IPS-18a (cell line): Measurements from ENCODE around the gene A4GALT.
"Not testable (repeated sequence)": the region's sequence is repeated elsewhere in the genome, so short reads cannot be mapped to it uniquely, and the experiment has no call there.

Source experiments
- H3K27ac ChIP-seq: one replicate; pipeline ENCODE4 v1.5.1; 2013; ENCODE audit warnings: low read length
- H3K27me3 ChIP-seq: one replicate; pipeline ENCODE4 v1.6.1; 2013; ENCODE audit warnings: mild to moderate bottlenecking, low read length; ENCODE audit not compliant: control insufficient read depth, insufficient read depth
- H3K36me3 ChIP-seq: one replicate; pipeline ENCODE4 v1.6.1; 2013; ENCODE audit warnings: low read depth, low read length; ENCODE audit not compliant: control insufficient read depth
- H3K4me1 ChIP-seq: one replicate; pipeline ENCODE4 v1.6.1; 2013; ENCODE audit warnings: low read depth, low read length; ENCODE audit not compliant: control insufficient read depth
- H3K4me3 ChIP-seq: one replicate; pipeline ENCODE4 v1.5.1; 2013; ENCODE audit warnings: low read length
- H3K9ac ChIP-seq: one replicate; pipeline ENCODE4 v1.6.1; 2013; ENCODE audit warnings: mild to moderate bottlenecking, low read length, moderate library complexity
- H3K9me3 ChIP-seq: one replicate; pipeline ENCODE4 v1.6.1; 2013; ENCODE audit warnings: low read depth, low read length; ENCODE audit not compliant: control insufficient read depth

A4GALT gene

DNA sequence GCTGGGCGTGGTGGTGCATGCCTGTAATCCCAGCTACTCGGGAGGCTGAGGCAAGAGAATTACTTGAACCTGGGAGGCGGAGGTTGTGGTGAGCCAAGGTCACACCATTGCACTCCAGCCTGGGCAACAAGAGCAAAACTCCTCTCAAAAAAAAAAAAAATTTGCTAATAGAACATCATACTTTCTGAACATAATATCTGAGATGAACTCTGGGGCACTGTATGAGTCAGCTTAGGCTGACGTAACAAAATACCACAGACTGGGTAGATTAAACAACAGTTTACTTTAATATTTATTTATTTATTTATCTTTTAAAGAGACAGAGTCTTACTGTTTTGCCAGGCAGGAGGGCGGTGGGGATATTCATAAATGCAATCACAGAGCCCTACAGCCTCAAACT, 34.9 kb upstream of the A4GALT start:
- not testable (repeated sequence) for H3K36me3 ChIP-seq, H3K4me1 ChIP-seq, H3K9ac ChIP-seq, H3K9me3 ChIP-seq, H3K4me3 ChIP-seq, H3K27ac ChIP-seq, H3K27me3 ChIP-seq

DNA sequence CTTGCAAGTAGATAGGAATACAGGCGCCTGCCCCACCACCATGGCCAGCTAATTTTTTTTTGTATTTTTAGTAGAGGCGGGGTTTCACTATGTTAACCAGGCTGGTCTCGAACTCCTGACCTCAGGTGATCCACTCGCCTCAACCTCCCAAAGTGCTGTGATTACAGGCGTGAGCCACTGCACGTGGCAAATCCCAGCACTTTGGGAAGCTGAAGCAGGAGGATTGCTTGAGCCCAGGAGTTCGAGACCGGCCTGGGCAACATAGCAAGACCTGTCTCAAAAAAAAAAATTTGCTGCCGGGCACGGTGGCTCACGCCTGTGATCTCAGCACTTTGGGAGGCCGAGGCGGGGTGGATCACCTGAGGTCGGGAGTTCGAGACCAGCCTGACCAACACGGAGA, 34.5 kb upstream of the A4GALT start:
- H3K9ac ChIP-seq, H3K9me3 ChIP-seq, H3K4me3 ChIP-seq, H3K27me3 ChIP-seq, H3K4me1 ChIP-seq, H3K27ac ChIP-seq, H3K36me3 ChIP-seq: not testable (repeated sequence)

DNA sequence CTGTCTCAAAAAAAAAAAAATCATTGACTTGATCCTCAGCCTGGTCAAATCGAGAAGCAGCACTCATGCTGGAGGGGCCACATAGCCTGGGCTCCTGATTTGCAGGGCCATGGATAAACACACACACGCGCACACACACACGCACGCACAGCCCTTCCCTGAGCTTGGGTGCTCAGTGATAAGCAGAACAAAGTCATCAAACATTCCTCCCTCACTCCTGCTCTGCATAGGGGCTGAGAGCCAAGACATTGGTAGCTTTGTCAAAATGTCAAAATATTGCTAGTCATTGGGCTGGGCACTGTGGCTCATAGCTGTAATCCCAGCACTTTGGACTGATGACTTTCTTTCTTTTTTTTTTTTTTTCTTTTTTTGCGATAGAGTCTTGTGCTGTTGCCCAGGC, 34.0 kb upstream of the A4GALT start:
- no peak overlapping the region for H3K27ac ChIP-seq
- no peaks in the 10 kb centered on the region for H3K27me3 ChIP-seq
- H3K4me1 ChIP-seq = peaks cover 6% of the 10 kb centered on the region
- no peaks in the 10 kb centered on the region for H3K36me3 ChIP-seq
- no peak overlapping the region for H3K4me3 ChIP-seq
- no peak overlapping the region for H3K9ac ChIP-seq
- no peaks in the 10 kb centered on the region for H3K9me3 ChIP-seq

DNA sequence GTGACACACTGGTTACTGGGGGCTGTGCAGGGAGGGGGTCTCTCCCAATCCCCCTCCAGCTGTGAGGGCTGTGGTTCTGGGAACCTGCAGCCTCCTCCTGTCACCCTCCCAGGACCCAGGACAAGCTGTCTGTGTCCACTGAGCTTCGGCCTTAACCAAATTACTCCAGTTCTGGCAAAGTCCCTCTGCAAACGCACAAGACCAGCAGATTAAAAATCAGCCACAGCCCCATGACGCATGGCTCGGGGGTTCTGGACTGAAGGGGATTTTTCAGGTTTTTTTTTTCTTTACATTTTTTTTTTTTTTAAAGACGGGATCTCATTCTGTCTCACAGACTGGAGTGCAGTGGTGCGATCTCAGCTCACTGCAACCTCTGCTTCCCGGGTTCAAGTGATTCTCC, 32.2 kb upstream of the A4GALT start:
- Histone ChIP-seq H3K4me1 (peaks cover 5% of the 10 kb centered on the region), H3K4me3 (no peak overlapping the region), H3K9me3 (no peaks in the 10 kb centered on the region), H3K9ac (no peak overlapping the region), H3K27ac (no peak overlapping the region), H3K36me3 (no peaks in the 10 kb centered on the region), H3K27me3 (no peaks in the 10 kb centered on the region)

DNA sequence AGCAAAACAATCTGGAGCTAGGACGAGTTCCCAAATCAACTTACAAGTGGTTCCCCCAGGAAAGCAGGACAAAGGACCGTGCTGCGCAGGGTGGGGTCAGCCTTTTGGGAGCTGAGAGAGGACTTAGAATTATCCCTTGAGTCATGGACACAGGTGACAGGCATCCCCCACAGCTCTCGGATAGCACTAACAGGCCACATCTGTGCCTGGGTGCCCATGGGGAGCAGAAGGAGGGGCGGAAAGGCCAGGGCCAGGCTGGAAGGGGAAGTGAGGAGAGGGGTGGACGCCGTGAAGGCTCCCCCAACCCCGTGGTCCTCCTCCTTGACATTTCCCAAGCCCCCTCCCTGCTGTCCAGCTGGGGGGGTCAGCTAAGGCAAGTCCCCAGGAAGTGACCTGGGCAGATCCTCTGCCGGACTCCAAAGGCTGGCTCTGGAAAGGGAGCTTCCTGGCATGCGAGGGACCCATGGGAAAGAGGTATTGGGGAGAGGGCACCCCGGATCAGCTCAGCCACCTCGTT, 31.6 kb upstream of the A4GALT start:
- Histone ChIP-seq H3K4me3 (no peak overlapping the region), H3K9ac (no peak overlapping the region), H3K36me3 (no peaks in the 10 kb centered on the region), H3K27me3 (no peaks in the 10 kb centered on the region), H3K27ac (no peak overlapping the region), H3K9me3 (no peaks in the 10 kb centered on the region), H3K4me1 (peaks cover 5% of the 10 kb centered on the region)

DNA sequence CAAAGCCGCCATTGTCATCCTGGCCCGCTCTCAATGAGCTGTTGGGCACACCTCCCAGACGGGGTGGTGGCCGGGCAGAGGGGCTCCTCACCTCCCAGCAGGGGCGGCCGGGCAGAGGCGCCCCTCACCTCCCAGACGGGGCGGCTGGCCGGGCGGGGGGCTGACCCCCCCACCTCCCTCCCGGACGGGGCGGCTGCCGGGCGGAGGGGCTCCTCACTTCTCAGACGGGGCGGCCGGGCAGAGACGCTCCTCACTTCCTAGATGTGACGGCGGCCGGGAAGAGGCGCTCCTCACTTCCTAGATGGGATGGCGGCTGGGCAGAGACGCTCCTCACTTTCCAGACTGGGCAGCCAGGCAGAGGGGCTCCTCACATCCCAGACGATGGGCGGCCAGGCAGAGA, 29.8 kb upstream of the A4GALT start:
- not testable (repeated sequence) for H3K36me3 ChIP-seq, H3K9me3 ChIP-seq, H3K27ac ChIP-seq, H3K4me3 ChIP-seq, H3K27me3 ChIP-seq, H3K9ac ChIP-seq, H3K4me1 ChIP-seq

DNA sequence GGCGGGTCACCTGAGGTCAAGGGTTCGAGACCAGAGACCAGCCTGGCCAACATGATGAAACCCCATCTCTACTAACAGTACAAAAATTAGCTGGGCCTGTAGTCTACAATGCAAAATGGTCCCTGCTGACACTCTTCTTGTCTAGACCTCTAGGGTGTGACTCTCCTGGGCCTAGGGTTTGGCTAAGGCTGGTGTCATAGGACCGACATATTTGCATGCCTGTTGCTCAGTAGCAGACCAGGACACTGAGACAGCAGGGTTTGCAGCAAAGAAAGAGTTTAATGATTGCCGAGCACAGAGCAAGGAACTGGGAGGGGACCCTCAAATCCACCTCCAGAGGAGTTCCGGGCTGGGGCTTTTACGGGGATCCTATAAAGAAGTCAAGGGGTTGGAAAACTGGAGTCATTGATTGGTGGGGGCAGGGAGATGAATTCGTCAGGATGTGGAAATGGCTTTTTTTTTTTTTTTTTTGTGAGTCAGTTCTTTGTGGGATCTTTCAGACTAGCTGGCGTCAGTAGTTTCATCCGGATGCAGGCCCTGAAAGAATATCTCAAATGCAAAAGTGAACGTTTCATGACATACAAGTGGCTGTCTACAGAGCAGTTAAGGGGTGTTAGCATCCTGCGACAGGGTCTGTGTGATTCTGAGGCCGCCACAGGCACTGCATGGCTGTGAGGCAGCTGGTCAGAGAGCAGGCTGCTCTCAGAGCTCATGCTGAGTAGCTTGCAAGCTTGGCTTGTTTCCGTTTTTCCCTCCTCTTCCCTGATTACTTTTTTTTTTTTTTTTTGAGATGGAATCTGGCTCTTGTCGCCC, 27.2 kb upstream of the A4GALT start:
- Histone ChIP-seq H3K27ac (no peak overlapping the region), H3K9ac (no peak overlapping the region), H3K36me3 (no peaks in the 10 kb centered on the region), H3K27me3 (no peaks in the 10 kb centered on the region), H3K4me1 (peaks cover 9% of the 10 kb centered on the region), H3K4me3 (no peak overlapping the region), H3K9me3 (no peaks in the 10 kb centered on the region)

DNA sequence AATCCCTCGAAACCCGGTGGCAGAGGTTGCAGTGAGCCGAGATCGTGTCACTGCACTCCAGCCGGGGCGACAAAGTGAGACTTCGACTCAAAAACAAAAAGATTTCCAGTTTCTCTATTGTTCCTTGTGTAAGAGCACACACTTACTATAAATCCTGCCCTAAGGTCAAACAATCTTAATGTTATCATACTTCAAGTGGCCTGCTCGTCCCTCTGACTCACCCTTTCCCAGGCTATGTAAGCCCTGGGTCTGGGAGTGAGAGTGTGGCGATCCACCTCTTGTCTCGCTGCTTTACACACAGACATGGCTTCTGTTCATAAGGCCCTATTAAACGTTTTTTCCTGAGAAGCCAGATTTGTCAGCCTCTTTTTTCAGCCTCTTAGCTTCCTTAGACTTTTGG, 24.4 kb upstream of the A4GALT start:
- Histone ChIP-seq H3K27ac (no peak overlapping the region), H3K36me3 (no peaks in the 10 kb centered on the region), H3K4me3 (no peak overlapping the region), H3K4me1 (peaks cover 13% of the 10 kb centered on the region), H3K9ac (no peak overlapping the region), H3K27me3 (no peaks in the 10 kb centered on the region), H3K9me3 (no peaks in the 10 kb centered on the region)

DNA sequence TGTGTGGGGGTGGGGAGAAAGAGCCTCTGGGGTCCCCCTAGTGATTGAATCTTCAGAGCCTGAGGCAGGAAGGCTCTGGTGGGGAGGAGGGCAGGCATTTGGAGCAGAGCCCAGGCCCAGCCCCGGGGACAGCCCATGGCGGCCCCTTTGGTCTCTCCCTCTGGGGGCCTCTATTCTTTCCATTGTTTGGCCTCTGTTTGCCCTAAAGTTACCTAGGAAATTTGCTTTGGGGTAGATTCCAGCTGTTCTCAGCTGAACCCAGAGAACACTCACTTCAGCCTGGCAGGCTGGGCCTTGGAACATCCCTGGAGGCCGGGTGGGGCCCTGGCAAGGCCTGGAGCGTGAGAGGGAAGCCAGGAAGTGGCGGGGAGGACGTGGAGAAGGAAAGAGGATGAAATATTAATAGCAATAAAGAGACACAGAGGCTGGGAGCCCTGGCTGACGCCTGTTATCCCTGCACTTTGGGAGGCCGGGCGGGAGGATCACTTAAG, 22.9 kb upstream of the A4GALT start:
- Histone ChIP-seq H3K4me1 (peaks cover 13% of the 10 kb centered on the region), H3K27me3 (no peaks in the 10 kb centered on the region), H3K27ac (no peak overlapping the region), H3K9ac (no peak overlapping the region), H3K4me3 (no peak overlapping the region), H3K36me3 (no peaks in the 10 kb centered on the region), H3K9me3 (no peaks in the 10 kb centered on the region)

DNA sequence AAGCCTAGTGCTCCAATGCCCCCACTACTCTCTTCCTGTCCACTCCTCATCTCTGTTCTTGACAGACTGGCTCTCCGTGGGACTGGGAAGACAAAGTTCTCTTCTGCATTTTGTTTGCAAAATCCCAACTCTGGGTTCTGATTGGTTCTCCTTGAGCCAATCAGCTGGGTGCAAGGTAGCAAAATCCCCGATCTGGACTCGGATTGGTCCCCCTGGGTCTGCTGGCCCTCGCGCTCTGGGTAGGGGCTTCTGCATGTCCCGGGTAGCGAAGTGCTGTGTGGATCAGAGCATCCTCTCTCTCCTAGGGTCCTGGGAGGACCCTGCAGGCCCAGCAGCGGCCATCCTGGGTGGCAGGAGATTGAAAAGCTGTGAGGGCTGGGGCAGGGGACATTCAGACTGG, 22.3 kb upstream of the A4GALT start:
- H3K9me3 ChIP-seq = no peaks in the 10 kb centered on the region
- no peak overlapping the region for H3K4me3 ChIP-seq
- no peaks in the 10 kb centered on the region for H3K36me3 ChIP-seq
- no peak overlapping the region for H3K9ac ChIP-seq
- H3K27ac ChIP-seq = no peak overlapping the region
- H3K27me3 ChIP-seq = no peaks in the 10 kb centered on the region
- H3K4me1 ChIP-seq = peaks cover 11% of the 10 kb centered on the region

DNA sequence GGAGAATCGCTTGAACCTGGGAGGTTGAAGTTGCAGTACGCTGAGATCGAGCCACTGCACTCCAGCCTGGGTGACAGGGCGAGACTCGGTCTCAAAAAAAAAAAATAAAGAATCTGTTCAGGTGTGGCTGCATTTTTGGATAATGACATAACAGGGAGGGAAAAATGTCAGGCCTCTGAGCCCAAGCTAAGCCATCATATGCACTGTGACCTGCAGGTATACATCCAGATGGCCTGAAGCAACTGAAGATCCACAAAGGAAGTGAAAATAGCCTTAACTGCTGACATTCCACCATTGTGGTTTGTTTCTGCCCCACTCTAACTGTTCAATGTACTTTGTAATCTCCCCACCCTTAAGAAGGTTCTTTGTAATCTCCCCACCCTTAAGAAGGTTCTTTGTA, 19.6 kb upstream of the A4GALT start:
- not testable (repeated sequence) for H3K4me3 ChIP-seq, H3K27ac ChIP-seq, H3K9ac ChIP-seq, H3K9me3 ChIP-seq, H3K27me3 ChIP-seq, H3K4me1 ChIP-seq, H3K36me3 ChIP-seq

DNA sequence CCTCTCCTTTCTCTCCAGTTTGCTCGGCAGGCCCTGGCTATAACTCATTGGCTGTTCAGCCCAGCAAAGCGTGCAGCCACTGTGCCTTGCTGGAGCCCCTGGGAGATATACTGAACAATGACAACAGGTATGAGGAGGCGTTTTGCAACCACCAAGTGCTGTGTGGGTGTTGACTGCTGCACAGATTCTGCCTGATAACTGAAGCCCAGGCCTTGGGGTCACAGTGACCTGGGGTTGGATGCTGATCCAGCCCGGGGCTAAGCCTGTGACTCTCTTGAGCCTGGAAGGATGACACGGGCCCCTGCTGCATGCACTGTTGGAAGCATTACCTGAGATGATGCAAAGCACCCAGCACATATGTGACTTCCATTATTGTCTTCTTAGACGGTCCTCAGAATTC, 13.7 kb upstream of the A4GALT start:
- H3K27me3 ChIP-seq = no peaks in the 10 kb centered on the region
- H3K27ac ChIP-seq = no peak overlapping the region
- no peak overlapping the region for H3K4me3 ChIP-seq
- no peaks in the 10 kb centered on the region for H3K9me3 ChIP-seq
- no peaks in the 10 kb centered on the region for H3K36me3 ChIP-seq
- no peak overlapping the region for H3K9ac ChIP-seq
- H3K4me1 ChIP-seq = no peaks in the 10 kb centered on the region
